GM06990 (cell line): Measurements from ENCODE around the gene CERS6.

Source experiments
- DNase-seq: peaks from one replicate; pipeline ENCODE4 v3.0.0-alpha.2; 2011; ENCODE audit not compliant: insufficient read length; ENCODE audit errors: extremely low read depth
- H3K27me3 ChIP-seq: replicated peaks from 2 replicates; pipeline ENCODE4 v1.6.0; 2011; ENCODE audit warnings: low read length; ENCODE audit not compliant: control insufficient read depth, insufficient read depth
- H3K36me3 ChIP-seq: 2 replicates; pipeline ENCODE4 v1.5.1; 2011; ENCODE audit warnings: low read length; ENCODE audit not compliant: control insufficient read depth, insufficient read depth
- H3K4me3 ChIP-seq: replicated peaks from 2 replicates; pipeline ENCODE4 v1.5.1; 2011; ENCODE audit warnings: low read depth, mild to moderate bottlenecking, control low read depth, low read length
- TF ChIP-seq, protein P1 (sequence below): IDR thresholded peaks from 2 replicates; pipeline ENCODE4 v1.5.1; 2011; ENCODE audit warnings: low read length, control low read depth, mild to moderate bottlenecking, inconsistent platforms; ENCODE audit not compliant: insufficient read depth, poor library complexity, severe bottlenecking

Gene CERS6

DNA sequence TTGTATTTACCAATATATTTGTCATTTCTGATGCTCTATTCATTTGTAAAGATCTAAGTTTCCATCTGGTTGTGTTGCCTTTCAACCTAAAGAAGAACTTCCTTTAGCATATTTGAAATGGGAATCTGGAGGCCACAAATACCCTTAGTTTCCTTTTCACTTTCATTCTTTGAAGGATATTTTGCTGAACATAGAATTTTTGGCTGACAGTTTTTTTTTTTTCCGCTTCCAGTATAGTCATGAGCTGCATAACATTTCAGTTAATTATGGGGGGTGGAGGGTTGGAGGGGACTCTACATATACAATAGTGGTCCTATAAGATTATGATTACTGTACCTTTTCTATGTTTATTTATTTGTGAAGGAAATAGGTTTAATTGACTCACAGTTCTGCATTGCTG is 83.9 kb downstream of the CERS6 start:
- H3K27me3 ChIP-seq = no peaks in the 10 kb centered on the region
- TF ChIP-seq, protein P1, sequence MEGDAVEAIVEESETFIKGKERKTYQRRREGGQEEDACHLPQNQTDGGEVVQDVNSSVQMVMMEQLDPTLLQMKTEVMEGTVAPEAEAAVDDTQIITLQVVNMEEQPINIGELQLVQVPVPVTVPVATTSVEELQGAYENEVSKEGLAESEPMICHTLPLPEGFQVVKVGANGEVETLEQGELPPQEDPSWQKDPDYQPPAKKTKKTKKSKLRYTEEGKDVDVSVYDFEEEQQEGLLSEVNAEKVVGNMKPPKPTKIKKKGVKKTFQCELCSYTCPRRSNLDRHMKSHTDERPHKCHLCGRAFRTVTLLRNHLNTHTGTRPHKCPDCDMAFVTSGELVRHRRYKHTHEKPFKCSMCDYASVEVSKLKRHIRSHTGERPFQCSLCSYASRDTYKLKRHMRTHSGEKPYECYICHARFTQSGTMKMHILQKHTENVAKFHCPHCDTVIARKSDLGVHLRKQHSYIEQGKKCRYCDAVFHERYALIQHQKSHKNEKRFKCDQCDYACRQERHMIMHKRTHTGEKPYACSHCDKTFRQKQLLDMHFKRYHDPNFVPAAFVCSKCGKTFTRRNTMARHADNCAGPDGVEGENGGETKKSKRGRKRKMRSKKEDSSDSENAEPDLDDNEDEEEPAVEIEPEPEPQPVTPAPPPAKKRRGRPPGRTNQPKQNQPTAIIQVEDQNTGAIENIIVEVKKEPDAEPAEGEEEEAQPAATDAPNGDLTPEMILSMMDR = no peak
- DNase-seq = no peak
- H3K4me3 ChIP-seq = no peak overlapping the region
- no peaks in the 10 kb centered on the region for H3K36me3 ChIP-seq

DNA sequence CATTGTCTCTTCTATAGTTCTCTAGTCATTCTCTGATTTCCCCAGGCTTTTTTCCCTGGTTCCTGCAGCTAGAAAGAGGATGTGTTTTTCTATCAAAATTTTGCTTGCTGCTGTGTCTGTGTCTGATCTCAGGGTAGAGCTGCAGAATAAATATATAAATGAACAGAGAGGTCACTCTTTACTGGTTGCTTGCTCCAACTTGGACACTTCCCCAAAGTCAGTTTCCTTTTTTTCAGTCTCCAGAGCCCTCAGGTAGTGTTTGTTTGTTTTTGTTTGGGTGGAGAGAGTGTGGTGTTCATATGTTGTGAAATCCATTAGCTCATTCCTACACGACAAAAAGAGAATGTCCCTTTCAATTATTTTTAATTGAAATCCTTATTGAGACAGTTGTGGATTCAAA is 85.8 kb downstream of the CERS6 start:
- DNase-seq = no peak
- Histone ChIP-seq H3K27me3 (no peaks in the 10 kb centered on the region), H3K36me3 (no peaks in the 10 kb centered on the region), H3K4me3 (no peak overlapping the region)
- TF ChIP-seq, protein P1 = no peak

DNA sequence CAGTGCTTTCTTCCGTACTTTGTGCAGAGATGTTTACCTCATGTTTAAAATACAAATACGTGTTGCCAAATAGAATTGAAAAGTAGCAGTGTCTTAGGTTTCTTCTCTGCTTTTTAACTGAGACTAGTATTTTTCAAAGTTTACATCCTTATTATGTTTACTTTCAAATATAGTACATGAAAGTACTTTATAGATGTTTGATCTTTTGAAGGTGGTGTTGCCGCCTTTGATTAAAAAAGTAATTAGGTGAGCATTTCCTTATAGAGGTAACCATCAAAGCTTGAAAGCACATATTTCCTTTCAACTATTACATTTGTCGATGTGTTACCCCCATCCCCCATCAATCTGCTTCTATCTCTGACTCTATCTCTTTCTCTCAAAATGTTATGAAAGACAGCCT is 87.0 kb downstream of the CERS6 start:
- no peaks in the 10 kb centered on the region for H3K36me3 ChIP-seq
- no peak overlapping the region for H3K4me3 ChIP-seq
- no peak for DNase-seq
- TF ChIP-seq, protein P1 = no peak
- no peaks in the 10 kb centered on the region for H3K27me3 ChIP-seq

DNA sequence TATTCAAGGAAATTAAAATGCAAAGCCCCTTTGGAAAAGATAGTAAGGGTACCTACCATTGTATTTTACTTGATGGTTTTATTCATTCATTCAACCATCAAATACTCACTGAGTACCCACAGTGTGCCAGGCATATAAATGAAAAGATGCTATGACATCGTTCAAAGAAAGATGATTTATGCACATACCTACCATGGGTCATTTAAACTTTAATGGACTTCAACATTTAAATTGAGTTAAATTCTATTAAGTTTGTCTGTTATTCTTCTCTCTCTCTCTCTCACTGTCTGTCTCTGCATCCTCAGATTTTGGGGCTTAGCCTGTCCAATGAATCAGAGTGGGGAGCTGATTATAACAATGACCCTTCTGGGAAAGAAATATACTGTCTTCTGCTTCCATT is 87.9 kb downstream of the CERS6 start:
- Histone ChIP-seq H3K36me3 (no peaks in the 10 kb centered on the region), H3K4me3 (no peak overlapping the region), H3K27me3 (no peaks in the 10 kb centered on the region)
- no peak for DNase-seq
- TF ChIP-seq, protein P1 = no peak

DNA sequence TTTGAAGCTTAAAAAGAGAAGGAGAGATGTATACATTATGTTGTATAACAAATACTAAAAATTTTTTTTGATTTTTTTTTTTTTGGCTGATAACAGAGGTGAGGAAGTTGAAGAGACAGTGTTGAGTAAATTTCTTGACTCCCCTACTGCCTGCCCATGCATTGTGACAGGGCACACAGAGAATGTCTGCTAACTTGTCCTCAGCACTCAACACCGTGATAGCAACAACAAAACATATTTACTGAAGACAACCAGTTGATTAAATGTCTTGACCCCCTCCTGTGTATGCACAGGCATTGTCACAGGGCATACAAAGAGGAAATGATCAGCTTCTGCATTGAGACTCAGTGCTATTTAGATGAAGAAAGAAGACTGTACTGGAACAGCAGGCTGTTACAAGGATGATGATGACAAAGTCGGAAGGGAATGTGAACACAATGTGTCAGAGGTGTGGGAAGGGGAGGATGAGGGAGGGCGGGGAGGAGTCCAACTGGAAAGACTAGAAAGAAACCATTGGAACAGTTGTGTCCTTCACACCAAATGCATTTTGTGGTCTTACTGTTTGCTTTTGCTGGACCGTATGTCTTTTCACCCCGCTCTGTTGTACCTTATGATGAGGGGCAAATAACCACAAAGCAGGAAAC is 89.5 kb downstream of the CERS6 start:
- Histone ChIP-seq H3K4me3 (no peak overlapping the region), H3K36me3 (no peaks in the 10 kb centered on the region; the same call in 1 of the 2 replicates), H3K27me3 (no peaks in the 10 kb centered on the region)
- TF ChIP-seq, protein P1 = no peak
- no peak for DNase-seq

DNA sequence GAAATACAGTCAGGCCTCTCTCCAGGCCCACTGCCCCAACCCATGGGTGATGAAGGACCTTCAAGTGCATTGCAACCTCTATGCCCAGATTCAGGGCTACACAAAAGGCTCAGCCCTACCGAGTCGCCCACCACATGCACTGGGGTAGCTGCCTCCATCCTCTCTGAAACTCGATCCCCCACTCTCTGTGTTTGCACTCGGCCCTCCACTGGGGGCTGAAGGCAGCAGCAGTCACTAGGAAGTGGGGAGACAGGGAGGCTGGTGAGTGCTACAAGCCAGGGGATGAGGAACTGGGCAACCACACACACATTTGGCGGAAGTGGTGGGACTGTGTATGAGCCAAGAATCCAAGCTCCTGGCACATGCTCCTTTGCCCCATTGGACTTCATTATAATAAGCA is 94.6 kb downstream of the CERS6 start:
- no peak for DNase-seq
- Histone ChIP-seq H3K4me3 (no peak overlapping the region), H3K36me3 (no peaks in the 10 kb centered on the region; the same call in 1 of the 2 replicates), H3K27me3 (no peaks in the 10 kb centered on the region)
- TF ChIP-seq, protein P1 = no peak
